GM23248 (cell line): ENCODE results near the gene GRIN1. TPM values are rescaled to one million over a fixed set of nuclear protein-coding genes. Genes with fewer than 3 reads are reported as not detected.

Source experiments
- DNase-seq: peaks from one replicate; pipeline ENCODE4 v3.0.0-alpha.2; 2015
- H2AFZ ChIP-seq: fragments of 200-600 bp; sonication (generic); 2 replicates; pipeline ENCODE4 v1.6.1; 2016; ENCODE audit warnings: antibody characterized with exemption
- H3F3A ChIP-seq: fragments of 200-600 bp; sonication (generic); 2 replicates; pipeline ENCODE4 v1.6.1; 2016; ENCODE audit warnings: mild to moderate bottlenecking, antibody characterized with exemption, mixed run types; ENCODE audit not compliant: insufficient read depth
- H3K27ac ChIP-seq: fragments of 200-600 bp; sonication (generic); 2 replicates; pipeline ENCODE4 v1.5.1; 2016; ENCODE audit warnings: mild to moderate bottlenecking
- H3K27me3 ChIP-seq: fragments of 200-600 bp; sonication (generic); replicated peaks from 2 replicates; pipeline ENCODE4 v1.6.1; 2016; ENCODE audit warnings: mild to moderate bottlenecking; ENCODE audit not compliant: insufficient read depth
- H3K36me3 ChIP-seq: fragments of 200-600 bp; sonication (generic); 2 replicates; pipeline ENCODE4 v1.6.1; 2016; ENCODE audit warnings: low read depth, mild to moderate bottlenecking
- H3K4me1 ChIP-seq: fragments of 200-600 bp; sonication (generic); 2 replicates; pipeline ENCODE4 v1.6.1; 2016; ENCODE audit warnings: mild to moderate bottlenecking; ENCODE audit not compliant: insufficient read depth
- H3K4me2 ChIP-seq: fragments of 200-600 bp; sonication (generic); one replicate; pipeline ENCODE4 v1.6.1; 2016; ENCODE audit warnings: mild to moderate bottlenecking; ENCODE audit not compliant: unreplicated experiment
- H3K4me3 ChIP-seq: fragments of 200-600 bp; sonication (generic); 2 replicates; pipeline ENCODE4 v1.5.1; 2016; ENCODE audit warnings: mild to moderate bottlenecking
- H3K79me2 ChIP-seq: fragments of 200-600 bp; sonication (generic); 2 replicates; pipeline ENCODE4 v1.6.1; 2016; ENCODE audit warnings: mild to moderate bottlenecking; ENCODE audit not compliant: insufficient read depth
- H3K9ac ChIP-seq: fragments of 200-600 bp; sonication (generic); 2 replicates; pipeline ENCODE4 v1.6.1; 2016; ENCODE audit warnings: mild to moderate bottlenecking
- H3K9me2 ChIP-seq: fragments of 200-600 bp; sonication (generic); 2 replicates; pipeline ENCODE4 v1.6.1; 2016; ENCODE audit warnings: mixed run types, mild to moderate bottlenecking, moderate library complexity; ENCODE audit not compliant: insufficient read depth
- H3K9me3 ChIP-seq: fragments of 200-600 bp; sonication (generic); one replicate; pipeline ENCODE4 v1.6.1; 2017; ENCODE audit warnings: low read depth
- H4K20me1 ChIP-seq: fragments of 200-600 bp; sonication (generic); 2 replicates; pipeline ENCODE4 v1.6.0; 2016; ENCODE audit not compliant: insufficient read depth
- EZH2 ChIP-seq: fragments of 200-600 bp; sonication (generic); IDR thresholded peaks from 2 replicates; pipeline ENCODE4 v1.6.1; 2018; ENCODE audit warnings: antibody characterized with exemption, mild to moderate bottlenecking; ENCODE audit not compliant: insufficient read depth, poor library complexity, severe bottlenecking
- EZH2phosphoT487 ChIP-seq: fragments of 200-600 bp; sonication (generic); IDR thresholded peaks from 2 replicates; pipeline ENCODE4 v1.6.1; 2018; ENCODE audit warnings: antibody characterized with exemption, moderate library complexity, mild to moderate bottlenecking, low read depth; ENCODE audit not compliant: insufficient read depth
- WGBS, 2 experiments: methylation state at CpG; one replicate each; pipeline ENCODE4 v1.1.6; 2015 to 2017; ENCODE audit warnings: low lambda C conversion rate in 2 of 2, low coverage in 1 of 2; ENCODE audit errors: missing lambda C conversion rate in 2 of 2; 5-methylcytosine and 5-hydroxymethylcytosine counted together
- in situ Hi-C: fragments of 300-500 bp; cut with MboI; formaldehyde crosslinking; loops from 2 replicates; pipeline ENCODE4 v1.15.0; 2020
- microRNA-seq: library from miRNA; unstranded; fragments of <30 nt; microRNA quantifications from one replicate; pipeline ENCODE4, GENCODE V29; 2016; ENCODE audit warnings: borderline number of aligned reads
- polyA plus RNA-seq: library from polyadenylated mRNA; unstranded; fragments of >200 nt; fragmentation: Nextera tagmentation; extraction: Ambion mirVana; gene quantifications from 2 replicates; pipeline ENCODE4 v1.2.1, GENCODE V29; 2016
- small RNA-seq: library from RNA; depleted of rRNA; stranded (forward); fragments of <200 nt; gene quantifications from one replicate; pipeline ENCODE3, GENCODE V24; 2014; ENCODE audit warnings: low read depth, low replicate concordance
- total RNA-seq: library from RNA; depleted of rRNA; stranded (reverse); fragments of >200 nt; shearing (Covaris generic); gene quantifications from 2 replicates; pipeline ENCODE4 v1.2.3, GENCODE V29; 2014; rRNA removed

GRIN1 gene
- total and polyA plus RNA-seq, 2 experiments from 2014 or later = 0.76 TPM; not detected in 1

DNA sequence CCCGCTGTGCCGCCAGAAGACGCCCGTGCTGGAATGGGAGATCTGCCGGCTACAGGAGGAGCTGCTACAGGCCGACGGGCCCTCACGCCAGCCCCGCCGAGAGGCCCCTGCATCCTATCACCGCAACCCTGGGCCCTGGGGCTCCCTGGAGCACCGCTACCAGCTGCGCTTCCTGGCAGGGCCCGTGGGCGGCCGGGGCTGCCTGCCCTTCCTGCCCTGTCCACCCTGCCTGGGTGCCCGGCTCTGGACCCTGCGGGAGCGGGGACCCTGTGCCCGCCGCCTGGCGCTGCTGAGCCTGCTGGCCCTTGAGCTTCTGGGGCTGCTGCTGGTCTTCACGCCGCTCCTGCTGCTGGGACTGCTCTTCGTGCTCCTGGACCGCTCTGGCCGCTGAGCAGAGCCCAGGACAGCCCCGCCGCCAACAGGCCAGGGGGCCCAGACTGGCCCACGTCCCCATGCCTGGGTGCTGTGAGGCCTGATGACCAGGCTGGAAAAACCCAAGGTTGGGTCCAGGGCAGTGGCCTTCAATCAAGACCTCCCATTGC, 79.3 kb downstream of the GRIN1 start:
- Histone ChIP-seq H3K9me2 (no peaks in the 10 kb centered on the region), H3K4me3 (no peak overlapping the region), H3K27ac (no peak overlapping the region), H3K79me2 (no peaks in the 10 kb centered on the region), H4K20me1 (no peaks in the 10 kb centered on the region), H3K36me3 (no peaks in the 10 kb centered on the region), H3K4me1 (peaks cover 13% of the 10 kb centered on the region), H3K27me3 (no peaks in the 10 kb centered on the region), H3K4me2 (no peak overlapping the region), H3F3A (no peaks in the 10 kb centered on the region), H3K9ac (no peak overlapping the region), H3K9me3 (no peaks in the 10 kb centered on the region), H2AFZ (no peak overlapping the region)
- 85 to 89% methylated on average over 23 to 28 of the region's 30 CpGs for WGBS, 2 experiments
- in situ Hi-C loops = loop anchor here (10.0 kb wide), 1 partner anchor 93 kb away; no protein-coding TSS in a partner anchor
- TF ChIP-seq EZH2 = no peak
- TF ChIP-seq EZH2phosphoT487 = no peak
- DNase-seq = no peak

Small RNA genes lying within 50 kb of the gene (microRNA-seq; reads per million reads assigned to microRNA genes)
- gene MIR3621 = not detected

Small RNA genes lying within 50 kb of the gene (small RNA-seq; reads per million reads assigned to genes)
- gene MIR3621 (not detected), gene RF00153 (not detected)

Other genes with a start within 250 kb of the GRIN1 start
Only the 30 nearest of the 31 such genes appear.
- not detected in 2 replicates for gene C8G, start 193.9 kb upstream of the GRIN1 start, total RNA-seq
- gene C8G, start 193.9 kb upstream of the GRIN1 start, polyA plus RNA-seq = 0.49 TPM in 1 of 2 replicates, not detected in the other
- gene LCN12, start 186.9 kb upstream of the GRIN1 start, total RNA-seq = not detected in 2 replicates
- not detected in 2 replicates for gene LCN12, start 186.9 kb upstream of the GRIN1 start, polyA plus RNA-seq
- gene PTGDS, start 161.7 kb upstream of the GRIN1 start, total RNA-seq = not detected in 2 replicates
- 0.24 and 0.25 TPM in 2 replicates for gene PTGDS, start 161.7 kb upstream of the GRIN1 start, polyA plus RNA-seq
- not detected in 2 replicates for gene LCNL1, start 156.2 kb upstream of the GRIN1 start, total RNA-seq
- gene LCNL1, start 156.2 kb upstream of the GRIN1 start, polyA plus RNA-seq = not detected in 2 replicates
- gene PAXX, start 146.7 kb upstream of the GRIN1 start, total RNA-seq = 38.7 and 52.2 TPM in 2 replicates
- 49.3 and 54.5 TPM in 2 replicates for gene PAXX, start 146.7 kb upstream of the GRIN1 start, polyA plus RNA-seq
- 33.3 and 37.7 TPM in 2 replicates for gene CLIC3, start 142.6 kb upstream of the GRIN1 start, total RNA-seq
- gene CLIC3, start 142.6 kb upstream of the GRIN1 start, polyA plus RNA-seq = 98.9 and 107 TPM in 2 replicates
- 33.2 and 49.4 TPM in 2 replicates for gene ABCA2, start 110.9 kb upstream of the GRIN1 start, total RNA-seq
- gene ABCA2, start 110.9 kb upstream of the GRIN1 start, polyA plus RNA-seq = 20.5 and 21.1 TPM in 2 replicates
- gene FUT7, start 107.1 kb upstream of the GRIN1 start, total RNA-seq = not detected in 2 replicates
- not detected in 2 replicates for gene FUT7, start 107.1 kb upstream of the GRIN1 start, polyA plus RNA-seq
- 41.9 and 43.1 TPM in 2 replicates for gene NPDC1, start 93.0 kb upstream of the GRIN1 start, total RNA-seq
- gene NPDC1, start 93.0 kb upstream of the GRIN1 start, polyA plus RNA-seq = 121 and 122 TPM in 2 replicates
- not detected in 2 replicates for gene ENTPD2, start 85.1 kb upstream of the GRIN1 start, total RNA-seq
- not detected in 2 replicates for gene ENTPD2, start 85.1 kb upstream of the GRIN1 start, polyA plus RNA-seq
- 5.4 TPM in 2 replicates for gene SAPCD2, start 68.6 kb upstream of the GRIN1 start, total RNA-seq
- 0.86 and 0.88 TPM in 2 replicates for gene SAPCD2, start 68.6 kb upstream of the GRIN1 start, polyA plus RNA-seq
- 5.2 and 5.7 TPM in 2 replicates for gene UAP1L1, start 61.6 kb upstream of the GRIN1 start, total RNA-seq
- 4.3 and 4.5 TPM in 2 replicates for gene UAP1L1, start 61.6 kb upstream of the GRIN1 start, polyA plus RNA-seq
- 131 and 136 TPM in 2 replicates for gene MAN1B1, start 52.2 kb upstream of the GRIN1 start, total RNA-seq
- gene MAN1B1, start 52.2 kb upstream of the GRIN1 start, polyA plus RNA-seq = 101 and 104 TPM in 2 replicates
- 134 and 142 TPM in 2 replicates for gene DPP7, start 24.4 kb upstream of the GRIN1 start, total RNA-seq
- 145 and 148 TPM in 2 replicates for gene DPP7, start 24.4 kb upstream of the GRIN1 start, polyA plus RNA-seq
- not detected in 2 replicates for gene LRRC26, start 30.9 kb downstream of the GRIN1 start, total RNA-seq
- not detected in 2 replicates for gene LRRC26, start 30.9 kb downstream of the GRIN1 start, polyA plus RNA-seq
- not detected in 2 replicates for gene TMEM210, start 32.9 kb downstream of the GRIN1 start, total RNA-seq
- gene TMEM210, start 32.9 kb downstream of the GRIN1 start, polyA plus RNA-seq = not detected in 2 replicates
- 24.0 and 28.8 TPM in 2 replicates for gene ANAPC2, start 49.4 kb downstream of the GRIN1 start, total RNA-seq
- gene ANAPC2, start 49.4 kb downstream of the GRIN1 start, polyA plus RNA-seq = 12.0 and 13.6 TPM in 2 replicates
- gene SSNA1, start 49.5 kb downstream of the GRIN1 start, total RNA-seq = 73.1 and 105 TPM in 2 replicates
- gene SSNA1, start 49.5 kb downstream of the GRIN1 start, polyA plus RNA-seq = 93.1 and 100 TPM in 2 replicates
- 7.8 and 14.3 TPM in 2 replicates for gene TPRN, start 61.6 kb downstream of the GRIN1 start, total RNA-seq
- 1.7 and 2.2 TPM in 2 replicates for gene TPRN, start 61.6 kb downstream of the GRIN1 start, polyA plus RNA-seq
- gene TMEM203, start 66.5 kb downstream of the GRIN1 start, total RNA-seq = 44.3 and 52.9 TPM in 2 replicates
- gene TMEM203, start 66.5 kb downstream of the GRIN1 start, polyA plus RNA-seq = 46.9 and 48.6 TPM in 2 replicates
- gene NDOR1, start 66.5 kb downstream of the GRIN1 start, total RNA-seq = 12.1 and 12.4 TPM in 2 replicates
- 7.7 and 8.5 TPM in 2 replicates for gene NDOR1, start 66.5 kb downstream of the GRIN1 start, polyA plus RNA-seq
- gene RNF208, start 83.1 kb downstream of the GRIN1 start, total RNA-seq = 0.65 TPM in 1 of 2 replicates, not detected in the other
- 0.29 and 0.34 TPM in 2 replicates for gene RNF208, start 83.1 kb downstream of the GRIN1 start, polyA plus RNA-seq
- 0.43 TPM in 1 of 2 replicates, not detected in the other for gene CYSRT1, start 86.0 kb downstream of the GRIN1 start, total RNA-seq
- gene CYSRT1, start 86.0 kb downstream of the GRIN1 start, polyA plus RNA-seq = 0.24 and 0.75 TPM in 2 replicates
- not detected in 2 replicates for gene RNF224, start 88.3 kb downstream of the GRIN1 start, total RNA-seq
- not detected in 2 replicates for gene RNF224, start 88.3 kb downstream of the GRIN1 start, polyA plus RNA-seq
- gene SLC34A3, start 91.7 kb downstream of the GRIN1 start, total RNA-seq = not detected in 2 replicates
- gene SLC34A3, start 91.7 kb downstream of the GRIN1 start, polyA plus RNA-seq = not detected in 2 replicates
- 148 and 159 TPM in 2 replicates for gene TUBB4B, start 102.1 kb downstream of the GRIN1 start, total RNA-seq
- 373 and 391 TPM in 2 replicates for gene TUBB4B, start 102.1 kb downstream of the GRIN1 start, polyA plus RNA-seq
- not detected in 2 replicates for gene STPG3, start 112.1 kb downstream of the GRIN1 start, total RNA-seq
- not detected in 2 replicates for gene STPG3, start 112.1 kb downstream of the GRIN1 start, polyA plus RNA-seq
- gene NELFB, start 116.2 kb downstream of the GRIN1 start, total RNA-seq = 65.0 and 69.6 TPM in 2 replicates
- 34.4 and 38.5 TPM in 2 replicates for gene NELFB, start 116.2 kb downstream of the GRIN1 start, polyA plus RNA-seq
- 25.8 and 29.6 TPM in 2 replicates for gene TOR4A, start 138.6 kb downstream of the GRIN1 start, total RNA-seq
- gene TOR4A, start 138.6 kb downstream of the GRIN1 start, polyA plus RNA-seq = 4.1 and 5.0 TPM in 2 replicates
- gene NRARP, start 163.1 kb downstream of the GRIN1 start, total RNA-seq = 0.32 TPM in 1 of 2 replicates, not detected in the other
- not detected in 2 replicates for gene NRARP, start 163.1 kb downstream of the GRIN1 start, polyA plus RNA-seq